ENCODE measurements around the gene GATAD2B.
"Not testable (repeated sequence)": the region's sequence is repeated elsewhere in the genome, so short reads cannot be mapped to it uniquely, and the experiment has no call there.

GATAD2B gene

DNA sequence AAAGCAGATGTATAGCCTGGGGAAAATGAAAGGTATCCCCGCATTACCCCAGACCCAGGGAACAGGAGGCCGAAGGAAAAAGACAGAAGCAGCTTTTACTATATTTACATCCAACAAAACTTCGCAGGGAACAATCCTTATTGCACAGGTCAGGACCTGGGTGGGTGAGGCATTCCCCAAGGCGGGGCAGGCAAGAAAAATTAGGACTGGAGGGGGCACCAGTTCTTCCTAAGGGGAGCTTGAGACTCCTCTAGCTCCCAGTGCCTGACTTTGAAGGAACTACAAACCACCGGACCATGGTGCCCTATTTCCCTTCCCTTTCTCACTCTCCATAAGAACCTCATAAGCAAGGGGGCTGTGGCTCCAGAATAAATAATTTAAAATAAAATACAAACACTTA lies 6.7 kb upstream of the GATAD2B start:
- DNase-seq: no peak

DNA sequence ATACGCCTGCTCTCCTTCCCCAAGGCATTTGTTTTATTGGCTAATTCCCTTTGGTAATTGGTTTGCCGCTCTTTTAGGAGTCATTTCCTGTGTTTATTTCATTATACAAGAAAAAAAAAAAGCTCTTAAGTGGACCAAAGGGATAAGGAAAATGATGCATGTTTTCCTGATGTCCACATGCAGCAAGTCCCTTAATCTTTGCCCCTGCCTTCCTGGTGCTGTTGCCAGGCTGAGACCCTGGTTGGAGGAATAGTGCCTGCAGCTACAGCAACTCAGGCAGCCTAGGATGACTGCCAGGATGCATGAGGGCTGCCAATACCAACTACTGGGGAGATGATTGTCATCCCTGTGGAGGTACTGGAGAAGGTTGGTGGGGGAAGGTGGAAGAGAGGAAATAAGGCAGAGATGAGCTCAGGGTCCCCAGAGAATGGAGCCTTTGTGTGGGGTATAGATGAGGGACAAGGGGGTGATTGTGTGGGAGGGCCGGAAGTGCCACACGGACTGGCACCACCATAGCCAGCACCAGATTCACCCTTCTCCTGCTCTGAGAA lies 6.1 kb upstream of the GATAD2B start:
- no peak for DNase-seq

- no peak for DNase-seq
Observed at GRCh38 chr1:153928245-153928644, 5.5 kb upstream of the GATAD2B start.

DNA sequence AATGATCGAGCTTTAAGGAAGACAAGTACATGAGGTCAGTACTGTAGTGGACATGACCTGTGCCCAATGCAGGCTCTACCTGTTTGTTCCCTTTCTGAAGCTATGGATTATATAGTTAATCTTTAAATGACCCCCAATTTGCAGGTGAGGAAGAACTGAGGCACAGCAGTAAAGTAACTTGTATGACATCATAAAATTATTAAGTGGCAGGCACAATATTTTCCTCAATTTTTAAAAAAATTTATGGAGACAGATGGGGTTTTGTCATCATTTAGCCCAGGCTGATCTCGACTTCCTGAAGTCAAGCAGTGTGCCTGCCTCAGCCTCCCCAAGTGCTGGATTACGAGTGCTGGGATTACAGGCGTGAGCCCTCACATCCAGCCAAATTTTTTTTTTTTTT lies 3.6 kb upstream of the GATAD2B start:
- DNase-seq: no peak

GRCh38 chr1:153922076-153922971 lies 448 bp downstream of the GATAD2B start:
- DNase-seq: peak in 2 of 3 donors; percentile 20 to 53

DNA sequence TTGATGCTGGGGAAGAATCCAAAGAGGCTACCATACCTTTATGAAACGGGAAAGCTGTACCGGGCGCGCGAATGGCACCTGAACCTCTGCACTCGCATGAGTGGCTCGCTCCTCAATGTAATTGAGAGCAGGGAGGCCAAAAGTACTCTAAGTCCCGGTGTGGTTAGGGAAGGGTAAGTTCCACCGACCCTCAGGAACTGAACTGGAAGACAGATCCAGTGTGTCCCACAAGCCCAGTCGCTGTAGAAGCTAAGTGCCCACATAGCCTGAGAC lies 1.0 kb downstream of the GATAD2B start:
- DNase-seq: no peak

GRCh38 chr1:153921080-153921802 lies 1.5 kb downstream of the GATAD2B start:
- DNase-seq: no peak

DNA sequence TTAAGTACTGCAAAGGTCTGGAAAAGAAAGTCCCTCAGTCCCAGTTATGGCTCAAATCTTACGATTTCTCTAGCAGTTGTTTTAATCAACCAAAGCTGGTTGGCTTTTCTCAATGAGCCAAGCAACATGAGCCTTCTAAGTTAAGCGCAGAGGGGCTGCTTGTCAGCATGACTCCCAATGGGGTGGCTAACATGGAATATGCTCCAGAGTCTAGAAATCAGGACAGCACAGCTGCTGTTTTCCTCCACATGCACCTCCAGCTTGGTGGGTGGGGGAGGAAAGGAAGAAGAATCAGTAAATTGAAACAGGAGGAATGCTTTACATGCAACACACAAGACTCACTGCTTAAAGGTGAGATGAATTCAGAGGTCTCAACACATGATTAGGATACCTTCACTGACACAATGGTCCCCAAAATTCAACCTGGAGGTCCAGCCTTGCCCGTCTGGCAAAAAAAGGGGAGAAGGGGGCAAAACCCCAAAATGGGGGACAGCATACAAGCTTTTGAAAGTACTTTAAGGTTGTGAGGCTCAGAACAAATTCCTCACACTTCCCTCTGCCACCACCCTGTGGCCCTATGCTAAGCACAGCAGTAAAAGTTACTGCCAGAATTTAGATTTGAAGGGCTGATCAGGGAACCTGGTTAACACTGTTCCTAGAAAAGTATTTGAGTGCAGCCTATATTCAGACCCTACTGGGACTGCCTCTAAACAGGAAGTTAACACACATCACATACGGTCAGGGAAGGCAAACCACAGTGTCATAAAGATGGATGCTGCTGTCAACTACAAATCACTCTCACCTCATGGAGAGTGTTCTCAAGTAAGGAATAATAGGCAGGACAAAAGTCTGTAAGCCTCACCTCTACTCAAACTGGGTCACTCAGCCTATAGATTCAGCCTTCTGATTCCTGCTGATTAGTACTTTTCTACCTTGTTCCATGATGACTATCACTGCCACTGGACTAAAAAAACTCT lies 2.6 kb downstream of the GATAD2B start:
- DNase-seq: peak; percentile 35 to 37 (median 37)

DNA sequence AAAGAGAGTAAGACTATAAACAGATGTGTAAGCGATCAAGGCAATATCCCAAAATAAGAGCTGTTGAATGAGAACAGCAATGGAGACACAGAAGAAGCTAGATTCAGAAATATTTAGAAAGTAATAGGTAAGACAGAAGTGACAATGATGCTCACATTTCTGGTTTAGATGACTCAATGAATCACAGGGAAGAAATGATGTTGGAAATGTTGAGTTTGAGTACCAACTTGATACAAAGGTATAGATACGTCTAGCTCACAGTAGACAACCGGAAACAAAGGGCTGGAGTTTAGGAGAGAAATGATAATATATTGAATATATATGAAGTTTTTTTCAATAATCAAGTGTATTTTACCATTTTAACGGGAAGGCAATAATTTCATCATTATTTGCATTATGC lies 6.5 kb downstream of the GATAD2B start:
- no peak for DNase-seq

GRCh38 chr1:153912349-153912748 lies 10.4 kb downstream of the GATAD2B start:
- no peak for DNase-seq

- DNase-seq: not testable (repeated sequence)
Observed at GRCh38 chr1:153910560-153910959, 12.2 kb downstream of the GATAD2B start.

DNA sequence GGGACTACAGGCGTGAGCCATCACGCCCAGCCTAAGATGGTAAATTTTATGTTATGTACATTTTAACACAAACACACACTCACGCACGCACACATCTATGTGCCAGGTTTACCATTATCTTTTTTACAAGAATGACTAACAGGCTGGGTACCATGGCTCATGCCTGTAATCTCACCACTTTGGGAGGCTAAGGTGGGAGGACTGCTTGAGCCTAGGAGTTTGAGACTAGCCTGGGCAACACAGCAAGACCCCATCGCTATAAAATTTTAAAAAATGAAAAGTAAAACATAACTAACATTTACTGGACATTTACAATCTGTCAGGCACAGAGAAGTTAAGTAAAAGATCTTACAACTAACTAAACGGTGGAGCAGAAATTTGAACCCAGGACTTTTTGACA lies 14.7 kb downstream of the GATAD2B start:
- no peak for DNase-seq

- DNase-seq: no peak
Observed at GRCh38 chr1:153907134-153907533, 15.6 kb downstream of the GATAD2B start.

DNA sequence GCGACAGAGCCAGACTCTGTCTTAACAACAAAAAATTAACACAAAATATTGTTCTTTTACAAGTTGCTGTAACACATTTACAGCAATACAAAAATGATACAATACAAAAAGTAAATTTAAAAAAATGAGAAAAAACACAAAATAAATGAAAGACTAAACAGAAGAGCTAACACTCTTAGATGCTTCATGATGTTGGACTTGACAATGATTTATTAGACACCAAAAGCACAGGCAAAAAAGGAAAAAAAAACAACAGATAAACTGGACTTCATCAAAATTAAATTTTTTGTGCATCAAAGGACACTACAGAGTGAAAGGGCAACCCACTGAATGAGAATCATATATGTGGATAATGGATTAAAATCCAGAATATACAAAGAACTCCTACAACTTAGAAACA lies 16.4 kb downstream of the GATAD2B start:
- DNase-seq: no peak

GRCh38 chr1:153905908-153906307 lies 16.9 kb downstream of the GATAD2B start:
- DNase-seq: not testable (repeated sequence)

DNA sequence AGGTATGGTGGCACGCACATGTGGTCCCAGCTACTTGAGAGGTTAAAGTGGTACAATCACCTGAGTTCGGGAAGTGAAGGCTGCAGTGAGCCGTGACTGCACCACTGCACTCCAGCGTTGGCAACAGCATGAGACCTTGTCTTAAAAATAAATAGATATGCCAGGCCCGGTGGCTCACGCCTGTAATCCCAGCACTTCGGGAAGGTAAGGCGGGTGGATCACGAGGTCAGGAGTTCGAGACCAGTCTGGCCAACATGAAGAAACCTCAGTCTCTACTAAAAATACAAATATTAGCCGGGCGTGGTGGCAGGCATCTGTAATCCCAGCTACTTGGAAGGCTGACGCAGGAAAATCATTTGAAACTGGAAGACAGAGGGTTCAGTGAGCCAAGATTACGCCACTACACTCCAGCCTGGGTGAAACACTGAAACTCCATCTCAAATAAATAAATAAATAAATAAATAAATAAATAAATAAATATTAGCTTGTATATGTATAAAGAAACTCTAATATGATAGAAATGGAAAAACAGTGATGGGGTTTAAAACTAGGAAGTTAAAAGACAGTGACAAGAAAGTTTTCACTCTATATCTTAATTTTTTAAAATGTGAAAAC lies 18.8 kb downstream of the GATAD2B start:
- DNase-seq: no peak

DNA sequence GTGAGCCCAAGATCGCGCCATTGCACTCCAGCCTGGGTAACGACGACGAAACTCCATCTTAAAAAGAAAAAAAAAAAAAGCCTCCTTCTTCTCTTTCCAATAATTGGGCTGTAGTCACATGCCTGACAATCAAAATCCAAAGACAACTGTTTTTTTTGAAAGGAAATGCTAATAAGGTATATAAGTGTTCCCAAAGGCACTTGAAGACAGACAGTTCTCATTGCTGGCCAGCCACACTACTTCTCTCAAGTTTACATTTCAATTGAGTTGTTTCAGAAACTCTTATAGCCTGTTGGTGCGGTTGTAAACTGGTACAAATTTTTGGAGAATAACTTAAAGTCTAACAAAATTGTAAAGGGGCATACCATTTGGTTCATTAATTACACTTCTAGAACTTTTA lies 23.3 kb downstream of the GATAD2B start:
- DNase-seq: no peak

GRCh38 chr1:153895866-153896265 lies 26.9 kb downstream of the GATAD2B start:
- not testable (repeated sequence) for DNase-seq

GRCh38 chr1:153891042-153891441 lies 31.7 kb downstream of the GATAD2B start:
- DNase-seq: not testable (repeated sequence)

DNA sequence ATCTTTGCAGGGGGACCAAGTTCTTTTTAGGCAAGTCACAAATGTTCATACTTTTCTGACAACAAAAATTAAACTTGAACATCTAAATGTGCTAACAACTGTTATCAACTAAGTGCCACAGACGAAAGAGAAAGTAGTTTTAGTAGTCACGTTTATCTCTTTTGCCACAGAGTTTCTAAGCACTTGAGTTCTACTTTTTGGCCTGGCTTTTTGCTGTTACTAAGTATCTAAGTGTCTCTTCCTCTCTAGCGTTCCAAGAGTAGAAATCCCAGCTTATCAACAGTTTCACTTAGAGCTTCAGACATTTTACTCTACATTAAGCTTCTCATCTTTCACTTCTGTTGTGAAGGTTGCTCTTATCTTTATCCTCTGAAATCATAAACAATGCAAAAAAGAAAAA lies 34.2 kb downstream of the GATAD2B start:
- peak; percentile 31 to 46 (median 44) for DNase-seq

GRCh38 chr1:153886127-153886526 lies 36.6 kb downstream of the GATAD2B start:
- DNase-seq: no peak

- DNase-seq: no peak
Observed at GRCh38 chr1:153883223-153883622, 39.5 kb downstream of the GATAD2B start.

Data from suppressor macrophage treated with lipopolysaccharide for 1 hour (primary cell).